Measurements from ENCODE around the gene SPATA31D3. TPM values are rescaled to one million over a fixed set of nuclear protein-coding genes. Genes with fewer than 3 reads are reported as not detected.

SPATA31D3 gene
- total RNA-seq, 2 experiments from 2014 or later: not detected

Other genes starting within 250 kb of the SPATA31D3 start
- not detected for gene SPATA31D4, start 15.1 kb upstream of the SPATA31D3 start, total RNA-seq
- not detected for gene SPATA31D1, start 45.3 kb downstream of the SPATA31D3 start, total RNA-seq